Natural killer cell (primary cell): ENCODE results near the gene LAMA4. TPM values are rescaled to one million over a fixed set of nuclear protein-coding genes. Genes with fewer than 3 reads are reported as not detected.
A peak's percentile ranks its signal among the peaks of the same experiment; 100 is the strongest.

Experiments used
- ATAC-seq, 3 donors: fragments of 150-1000 bp in 2 of 3; fragments of 200-7000 bp in 1 of 3; cut with Tn5 transposase; 1 replicate in 1 of 3; 2 replicates in 2 of 3; pipeline ENCODE4 v1.10.0; 2021; ENCODE audit warnings: mild to moderate bottlenecking in 2 of 3, moderate library complexity in 2 of 3
- DNase-seq, 2 donors: peaks; one replicate each; pipeline versions ENCODE4 v3.0.0 to v3.0.0-alpha.2; 2013 to 2021; ENCODE audit warnings: mixed read lengths in 1 of 2
- H3K27ac ChIP-seq: one replicate; pipeline ENCODE4 v1.5.1; 2013; ENCODE audit warnings: mild to moderate bottlenecking, low read length
- H3K27me3 ChIP-seq: one replicate; pipeline ENCODE4 v1.6.1; 2013; ENCODE audit warnings: low read length; ENCODE audit not compliant: control insufficient read depth, insufficient read depth
- H3K36me3 ChIP-seq: one replicate; pipeline ENCODE4 v1.6.1; 2013; ENCODE audit warnings: low read length; ENCODE audit not compliant: control insufficient read depth, insufficient read depth
- H3K4me1 ChIP-seq: one replicate; pipeline ENCODE4 v1.6.1; 2013; ENCODE audit warnings: low read length; ENCODE audit not compliant: control insufficient read depth, insufficient read depth
- H3K4me3 ChIP-seq: one replicate; pipeline ENCODE4 v1.5.1; 2013; ENCODE audit warnings: low read length
- H3K9me3 ChIP-seq: one replicate; pipeline ENCODE4 v1.6.1; 2013; ENCODE audit warnings: low read length; ENCODE audit not compliant: control insufficient read depth, insufficient read depth
- H3K27ac Mint-ChIP-seq, 2 donors: one replicate each; pipeline ENCODE4 v1.8.0; 2022; ENCODE audit warnings: mild to moderate bottlenecking in 2 of 2, mixed read lengths in 2 of 2, moderate library complexity in 1 of 2
- H3K27me3 Mint-ChIP-seq, 2 donors: one replicate each; pipeline ENCODE4 v1.8.0; 2022; ENCODE audit warnings: low read depth in 2 of 2, mixed read lengths in 2 of 2
- H3K36me3 Mint-ChIP-seq: one replicate; pipeline ENCODE4 v1.8.0; 2022; ENCODE audit warnings: mixed read lengths
- H3K4me1 Mint-ChIP-seq, 2 donors: one replicate each; pipeline ENCODE4 v1.8.0; 2022; ENCODE audit warnings: mixed read lengths in 2 of 2
- H3K4me3 Mint-ChIP-seq: one replicate; pipeline ENCODE4 v1.8.0; 2022; ENCODE audit warnings: mild to moderate bottlenecking, moderate library complexity, mixed read lengths
- H3K9me3 Mint-ChIP-seq, 2 donors: one replicate each; pipeline ENCODE4 v1.8.0; 2022; ENCODE audit warnings: mixed read lengths in 2 of 2
- CTCF ChIP-seq: fragments of 200-600 bp; IDR thresholded peaks from one replicate; pipeline ENCODE4 v1.8.0; 2022; ENCODE audit warnings: antibody characterized with exemption
- WGBS: methylation state at CpG from one replicate; pipeline ENCODE4 v1.1.7; 2013; ENCODE audit warnings: missing lambda C conversion rate; ENCODE audit not compliant: insufficient coverage; 5-methylcytosine and 5-hydroxymethylcytosine counted together
- intact Hi-C: fragments of 100-400 bp; cut with micrococcal nuclease; formaldehyde crosslinking; loops from one replicate; pipeline ENCODE4 v1.14.2; 2022
- total RNA-seq, 4 donors: library from RNA; stranded (reverse); fragments of 120-200 nt in 1 of 4; gene quantifications; one replicate each; pipeline versions ENCODE4 v1.2.3 to v1.2.4, GENCODE V29; 2013 to 2022

Gene LAMA4
- total RNA-seq, 3 donors from 2014 or later (not counting 1 experiment from before 2014, with no cell fraction given): not detected

GRCh38 chr6:112253498-112253840, 898 bp downstream of the LAMA4 start:
- DNase-seq (peak in 1 of 2 donors; percentile 4), ATAC-seq (peak in 2 of 3 donors; percentile 22 to 46)
- H3K9me3 Mint-ChIP-seq: no peaks in the 10 kb centered on the region
- peaks cover 13% of the 10 kb centered on the region for H3K4me1 ChIP-seq
- no peaks in the 10 kb centered on the region for H3K9me3 ChIP-seq
- H3K27ac ChIP-seq: no peak overlapping the region
- peaks cover 16% of the 10 kb centered on the region in 2 donors for H3K4me1 Mint-ChIP-seq
- 14% methylated on average over 8 of the region's 8 CpGs for WGBS
- no peaks in the 10 kb centered on the region for H3K36me3 ChIP-seq
- H3K36me3 Mint-ChIP-seq: no peaks in the 10 kb centered on the region
- H3K27me3 ChIP-seq: peaks cover 31% of the 10 kb centered on the region
- no peak for TF ChIP-seq CTCF
- H3K27me3 Mint-ChIP-seq: peaks cover 35 to 88% of the 10 kb centered on the region in 2 donors
- intact Hi-C loops: no loop called here
- H3K4me3 Mint-ChIP-seq: peak overlapping the region; percentile 72
- H3K4me3 ChIP-seq: no peak overlapping the region
- H3K27ac Mint-ChIP-seq: no peak overlapping the region

GRCh38 chr6:112252571-112253497, 1.5 kb downstream of the LAMA4 start:
- Mint-ChIP-seq H3K4me1 (peaks cover 16% of the 10 kb centered on the region in 2 donors), H3K27ac (no peak overlapping the region), H3K4me3 (no peak overlapping the region), H3K27me3 (peaks cover 37 to 87% of the 10 kb centered on the region in 2 donors), H3K9me3 (no peaks in the 10 kb centered on the region), H3K36me3 (no peaks in the 10 kb centered on the region)
- intact Hi-C loops: no loop called here
- TF ChIP-seq CTCF: no peak
- no peak for ATAC-seq
- Histone ChIP-seq H3K36me3 (no peaks in the 10 kb centered on the region), H3K27ac (no peak overlapping the region), H3K4me3 (no peak overlapping the region), H3K4me1 (peaks cover 13% of the 10 kb centered on the region), H3K9me3 (no peaks in the 10 kb centered on the region), H3K27me3 (peaks cover 31% of the 10 kb centered on the region)
- WGBS: 73% methylated on average over 2 of the region's 2 CpGs
- no peak for DNase-seq

GRCh38 chr6:112251171-112251875, 3.0 kb downstream of the LAMA4 start:
- H3K9me3 Mint-ChIP-seq: no peaks in the 10 kb centered on the region
- Histone ChIP-seq H3K4me1 (peaks cover 13% of the 10 kb centered on the region), H3K27ac (no peak overlapping the region), H3K9me3 (no peaks in the 10 kb centered on the region), H3K36me3 (no peaks in the 10 kb centered on the region), H3K4me3 (no peak overlapping the region), H3K27me3 (peaks cover 31% of the 10 kb centered on the region)
- ATAC-seq (no peak), DNase-seq (no peak)
- peaks cover 16% of the 10 kb centered on the region in 2 donors for H3K4me1 Mint-ChIP-seq
- H3K27me3 Mint-ChIP-seq: peaks cover 38 to 85% of the 10 kb centered on the region in 2 donors
- 97% methylated on average over 5 of the region's 6 CpGs for WGBS
- TF ChIP-seq CTCF: no peak
- no peak overlapping the region for H3K4me3 Mint-ChIP-seq
- no peak overlapping the region for H3K27ac Mint-ChIP-seq
- H3K36me3 Mint-ChIP-seq: no peaks in the 10 kb centered on the region
- intact Hi-C loops: no loop called here
